K562 (cell line): ENCODE data around the gene SCFD1. TPM values are rescaled to one million over a fixed set of nuclear protein-coding genes. Genes with fewer than 3 reads are reported as not detected.

Source experiments
- ATAC-seq: fragments of 200-7000 bp; cut with Tn5 transposase; 3 replicates; pipeline ENCODE4 v1.9.1; 2020; ENCODE audit warnings: moderate library complexity
- BruUV-seq: library from RNA; stranded (reverse); fragments of 400-500 nt; replicated peaks from 2 replicates; lab custom pipeline; 2021; lab: Mats Ljungman, UMichigan
- CTCF ChIA-PET: fragments of 300-600 bp; formaldehyde crosslinking; extraction: SDS; loops from one replicate; lab custom pipeline; 2021; ENCODE audit warnings: low intra/inter-chr PET ratio; lab: Yijun Ruan, JAX
- POLR2A ChIA-PET: fragments of 300-600, 350-650 bp; sonication (Branson Sonifier 250); formaldehyde crosslinking; extraction: SDS; loops from one replicate; lab custom pipeline; 2021; ENCODE audit warnings: antibody characterized with exemption, inconsistent platforms; lab: Yijun Ruan, JAX
- DNase-seq, 4 experiments: peaks; one replicate each; pipeline versions ENCODE4 v3.0.0 to v3.0.0-alpha.2; 2011 to 2018; ENCODE audit warnings: low spot score in 3 of 4, mixed read lengths in 3 of 4; ENCODE audit errors: extremely low read depth in 1 of 4
- FAIRE-seq: peaks from 2 replicates; lab custom pipeline; 2011; peaks lifted over from hg19 to GRCh38; lab: Jason Lieb, UNC
- H2AFZ ChIP-seq: 2 replicates; pipeline ENCODE4 v1.6.0; 2011; ENCODE audit warnings: low read depth, low read length, control low read depth, inconsistent platforms
- H3K27ac ChIP-seq: fragments of 200-600 bp; 3 replicates; pipeline ENCODE4 v1.8.0; 2011; ENCODE audit warnings: low read depth, mild to moderate bottlenecking, control low read depth, inconsistent platforms, low read length, moderate library complexity, mixed read lengths; ENCODE audit errors: extremely low read depth
- H3K27me3 ChIP-seq, 2 experiments: fragments of 300-600 bp in 1 of 2; 2 replicates in 1 of 2; 3 replicates in 1 of 2; pipeline versions ENCODE4 v1.6.0 to v1.8.0; 2011; ENCODE audit warnings: inconsistent platforms in 2 of 2, low read length in 2 of 2, mild to moderate bottlenecking in 1 of 2, mixed read lengths in 1 of 2, moderate library complexity in 1 of 2; ENCODE audit not compliant: control insufficient read depth in 2 of 2, insufficient read depth in 2 of 2
- H3K36me3 ChIP-seq: fragments of 300-600 bp; 3 replicates; pipeline ENCODE4 v1.8.0; 2011; ENCODE audit warnings: mild to moderate bottlenecking, low read length, inconsistent platforms; ENCODE audit not compliant: control insufficient read depth, insufficient read depth
- H3K4me1 ChIP-seq, 2 experiments: fragments of 200-600 bp in 1 of 2; replicated peaks in 1 of 2; 2 replicates in 1 of 2; 3 replicates in 1 of 2; pipeline versions ENCODE4 v1.5.1 to v1.8.0; 2011; ENCODE audit warnings: inconsistent platforms in 2 of 2, low read length in 2 of 2, mild to moderate bottlenecking in 1 of 2, mixed read lengths in 1 of 2, moderate library complexity in 1 of 2; ENCODE audit not compliant: control insufficient read depth in 2 of 2, insufficient read depth in 2 of 2
- H3K4me2 ChIP-seq: 2 replicates; pipeline ENCODE4 v1.6.1; 2011; ENCODE audit warnings: low read length, control low read depth, inconsistent platforms, mixed read lengths; ENCODE audit not compliant: insufficient read depth
- H3K4me3 ChIP-seq: fragments of 200-600 bp; sonication (generic), shearing (Covaris generic); 2 replicates; pipeline ENCODE4 v1.5.1; 2016; ENCODE audit warnings: control low read depth, inconsistent platforms
- H3K79me2 ChIP-seq: fragments of 200-600 bp; 3 replicates; pipeline ENCODE4 v1.8.0; 2011; ENCODE audit warnings: low read length, inconsistent platforms; ENCODE audit not compliant: control insufficient read depth, insufficient read depth
- H3K9ac ChIP-seq, 2 experiments: 2 replicates each; pipeline versions ENCODE4 v1.6.0 to v1.6.1; 2011; ENCODE audit warnings: low read depth in 2 of 2, low read length in 2 of 2, control low read depth in 1 of 2, inconsistent platforms in 1 of 2, mild to moderate bottlenecking in 1 of 2, mixed read lengths in 1 of 2; ENCODE audit not compliant: insufficient read depth in 1 of 2
- H3K9me1 ChIP-seq: one replicate; pipeline ENCODE4 v1.6.0; 2011; ENCODE audit warnings: inconsistent platforms, mild to moderate bottlenecking, low read length, moderate library complexity; ENCODE audit not compliant: control insufficient read depth, insufficient read depth
- H3K9me3 ChIP-seq: replicated peaks from 2 replicates; pipeline ENCODE4 v1.5.1; 2011; ENCODE audit warnings: low read depth, low read length, inconsistent platforms; ENCODE audit not compliant: control insufficient read depth, insufficient read depth
- H4K20me1 ChIP-seq: replicated peaks from 2 replicates; pipeline ENCODE4 v1.6.1; 2011; ENCODE audit warnings: low read length, inconsistent platforms, mixed read lengths; ENCODE audit not compliant: control insufficient read depth, insufficient read depth
- IFI16 ChIP-seq: fragments of 250-450 bp; sonication (Bioruptor Pico); IDR thresholded peaks from 2 replicates; pipeline ENCODE4 v2.1.2; 2022; ENCODE audit warnings: mild to moderate bottlenecking, inconsistent platforms
- KAT7 ChIP-seq: sonication (generic); formaldehyde crosslinking; IDR thresholded peaks from 2 replicates; pipeline ENCODE4 v1.8.0; 2022; ENCODE audit warnings: missing genetic modification reagents, mild to moderate bottlenecking, borderline replicate concordance
- NFXL1 ChIP-seq: fragments of 450-650 bp; formaldehyde crosslinking; IDR thresholded peaks from 2 replicates; pipeline ENCODE4 v1.4.0; 2021; ENCODE audit warnings: mild to moderate bottlenecking
- PHB ChIP-seq: fragments of 250-450 bp; sonication (Bioruptor Pico); IDR thresholded peaks from 2 replicates; pipeline ENCODE4 v1.5.0; 2021
- PHF21A ChIP-seq: fragments of 450-650 bp; IDR thresholded peaks from 2 replicates; pipeline ENCODE4 v1.6.1; 2017; ENCODE audit warnings: low read depth, borderline replicate concordance
- RNF2 ChIP-seq: sonication (generic); IDR thresholded peaks from 2 replicates; pipeline ENCODE4 v1.6.1; 2016
- ZBTB1 ChIP-seq: sonication (generic); formaldehyde crosslinking; IDR thresholded peaks from 2 replicates; pipeline ENCODE4 v1.8.1; 2023; ENCODE audit warnings: missing genetic modification reagents, low read depth, mild to moderate bottlenecking, borderline replicate concordance
- ZNF561 ChIP-seq: fragments of 450-650 bp; formaldehyde crosslinking; conservative IDR thresholded peaks from 2 replicates; pipeline ENCODE4 v1.4.0; 2020; ENCODE audit warnings: mild to moderate bottlenecking, moderate library complexity
- ZNF699 ChIP-seq: fragments of 250-450 bp; sonication (Bioruptor Pico); IDR thresholded peaks from 2 replicates; pipeline ENCODE4 v1.8.0; 2021; ENCODE audit warnings: mild to moderate bottlenecking, moderate library complexity; ENCODE audit not compliant: insufficient replicate concordance
- WGBS: fragments of 100-300 bp; shearing (Covaris generic); methylation state at CpG from one replicate; pipeline ENCODE4 v1.1.6; 2016; ENCODE audit warnings: low coverage, mixed read lengths; ENCODE audit not compliant: insufficient coverage; ENCODE audit errors: missing lambda C conversion rate; 5-methylcytosine and 5-hydroxymethylcytosine counted together
- in situ Hi-C: fragments of 300-500 bp; cut with MboI; formaldehyde crosslinking; loops from 4 replicates; pipeline ENCODE4 v1.15.0; 2018; ENCODE audit warnings: inconsistent platforms, mixed read lengths
- intact Hi-C: fragments of 100-400 bp; cut with micrococcal nuclease; formaldehyde crosslinking; loops from 2 replicates; pipeline ENCODE4 v1.14.2; 2022
- polyA plus RNA-seq, 8 experiments: library from polyadenylated mRNA; depleted of rRNA in 4 of 8; stranded (reverse) in 5 of 8; unstranded in 3 of 8; fragments of >200 nt; fragmentation: Nextera tagmentation in 2 of 8; fragmentation: Illumina TruSeq in 1 of 8; extraction: Ambion mirVana in 2 of 8; extraction: Trizol in 1 of 8; gene quantifications; 2 replicates each; pipeline versions ENCODE4 v1.2.1 to v1.2.3, GENCODE V29; 2011 to 2014; ENCODE audit warnings: inconsistent platforms in 1 of 8, missing spikeins in 1 of 8
- total RNA-seq, 7 experiments: library from RNA; depleted of rRNA in 6 of 7; stranded (reverse); fragments of >200 nt in 6 of 7; fragmentation: Illumina TruSeq in 2 of 7; extraction: Trizol in 2 of 7; gene quantifications; 2 replicates each; pipeline versions ENCODE4 v1.2.1 to v1.2.3, GENCODE V29; 2011 to 2021; ENCODE audit warnings: low replicate concordance in 1 of 7
- TF ChIP-seq, protein P1 (sequence below): fragments of 250-450 bp; sonication (Bioruptor Pico); IDR thresholded peaks from 2 replicates; pipeline ENCODE4 v1.5.0; 2022; ENCODE audit warnings: mild to moderate bottlenecking

The SCFD1 gene
- total and polyA plus RNA-seq, 9 of the 15 experiments (the other 6 are each of a cell fraction or from before 2014, with no cell fraction given) = 48.9 to 112 (median 75.2) TPM

- no peak for TF ChIP-seq IFI16 (CRISPR knock-in tag)
- TF ChIP-seq, all 486 proteins: peak for 2
These were observed 8.1 kb downstream of the SCFD1 start (continued) for GRCh38 chr14:30630248-30630647.

- ATAC-seq (no peak), FAIRE-seq (no peak), DNase-seq (no peak)
- Histone ChIP-seq H3K4me1 (no peaks in the 10 kb centered on the region), H4K20me1 (no peaks in the 10 kb centered on the region), H2AFZ (no peak overlapping the region), H3K9ac (no peak overlapping the region), H3K9me3 (no peaks in the 10 kb centered on the region), H3K36me3 (peaks cover 58% of the 10 kb centered on the region)
- no TSS peak for BruUV-seq
- 83% methylated on average over 1 of the region's 1 CpG for WGBS
- intact Hi-C loops = no loop called here
- CTCF ChIA-PET = no interaction called here
- POLR2A ChIA-PET = interaction anchor here (0.7 kb wide), 1 partner anchor 28 kb away, joined by 3 read pairs; no protein-coding TSS in a partner anchor
- in situ Hi-C loops = no loop called here
- TF ChIP-seq ZNF699 (CRISPR knock-in tag) = no peak
- TF ChIP-seq, all 486 proteins: peak for 0
- Histone ChIP-seq H3K79me2 (peaks cover 34% of the 10 kb centered on the region), H3K27me3 (no peaks in the 10 kb centered on the region), H3K4me2 (no peak overlapping the region), H3K9me1 (no peaks in the 10 kb centered on the region), H3K4me3 (no peak overlapping the region), H3K27ac (no peak overlapping the region)
These were observed 10.6 kb downstream of the SCFD1 start for GRCh38 chr14:30632730-30633129.

DNA sequence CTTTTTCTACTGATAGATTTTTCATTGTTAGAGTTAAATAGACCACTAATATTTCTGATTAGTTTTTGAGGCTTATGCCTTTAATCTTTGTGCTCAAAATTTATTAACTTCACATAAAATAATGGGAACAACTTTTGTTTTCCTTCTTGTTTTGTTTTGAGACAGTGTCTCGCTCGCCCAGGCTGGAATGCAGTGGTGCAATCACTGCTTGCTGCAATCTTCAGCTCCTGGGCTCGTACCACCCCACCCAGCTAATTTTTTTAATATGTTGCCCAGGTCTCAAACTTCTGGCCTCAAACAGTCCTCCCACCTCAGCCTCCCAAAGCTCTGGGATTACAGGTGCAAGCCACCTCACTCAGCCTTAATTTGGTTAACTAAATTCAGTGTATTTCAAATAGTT lies 16.8 kb downstream of the SCFD1 start:
- H3K4me2 ChIP-seq = no peak overlapping the region
- no peaks in the 10 kb centered on the region for H3K9me3 ChIP-seq
- no peak overlapping the region for H3K9ac ChIP-seq
- no peaks in the 10 kb centered on the region for H3K9me1 ChIP-seq
- in situ Hi-C loops = no loop called here
- CTCF ChIA-PET = no interaction called here
- no peak overlapping the region for H2AFZ ChIP-seq
- TF ChIP-seq, protein P1, sequence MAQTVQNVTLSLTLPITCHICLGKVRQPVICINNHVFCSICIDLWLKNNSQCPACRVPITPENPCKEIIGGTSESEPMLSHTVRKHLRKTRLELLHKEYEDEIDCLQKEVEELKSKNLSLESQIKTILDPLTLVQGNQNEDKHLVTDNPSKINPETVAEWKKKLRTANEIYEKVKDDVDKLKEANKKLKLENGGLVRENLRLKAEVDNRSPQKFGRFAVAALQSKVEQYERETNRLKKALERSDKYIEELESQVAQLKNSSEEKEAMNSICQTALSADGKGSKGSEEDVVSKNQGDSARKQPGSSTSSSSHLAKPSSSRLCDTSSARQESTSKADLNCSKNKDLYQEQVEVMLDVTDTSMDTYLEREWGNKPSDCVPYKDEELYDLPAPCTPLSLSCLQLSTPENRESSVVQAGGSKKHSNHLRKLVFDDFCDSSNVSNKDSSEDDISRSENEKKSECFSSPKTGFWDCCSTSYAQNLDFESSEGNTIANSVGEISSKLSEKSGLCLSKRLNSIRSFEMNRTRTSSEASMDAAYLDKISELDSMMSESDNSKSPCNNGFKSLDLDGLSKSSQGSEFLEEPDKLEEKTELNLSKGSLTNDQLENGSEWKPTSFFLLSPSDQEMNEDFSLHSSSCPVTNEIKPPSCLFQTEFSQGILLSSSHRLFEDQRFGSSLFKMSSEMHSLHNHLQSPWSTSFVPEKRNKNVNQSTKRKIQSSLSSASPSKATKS (CRISPR knock-in tag) = no peak
- TF ChIP-seq ZNF561 = no peak
- no peak for TF ChIP-seq ZBTB1 (CRISPR knock-in tag)
- no peak for TF ChIP-seq RNF2
- no peak for TF ChIP-seq PHF21A
- no peak for TF ChIP-seq KAT7 (CRISPR knock-in tag)
- TF ChIP-seq NFXL1 (CRISPR knock-in tag) = no peak
- TF ChIP-seq PHB (CRISPR knock-in tag) = no peak
- TF ChIP-seq, all 486 proteins: peak for 0
- ATAC-seq = no peak
- FAIRE-seq = no peak
- BruUV-seq = no TSS peak
- H4K20me1 ChIP-seq = no peaks in the 10 kb centered on the region
- intact Hi-C loops = no loop called here
- H3K79me2 ChIP-seq = peaks cover under 1% of the 10 kb centered on the region; the same call in 2 of the 3 replicates
- POLR2A ChIA-PET = no interaction called here
- no peaks in the 10 kb centered on the region for H3K4me1 ChIP-seq
- DNase-seq = no peak
- WGBS = 93% methylated on average over 3 of the region's 3 CpGs
- H3K27me3 ChIP-seq = no peaks in the 10 kb centered on the region
- no peak overlapping the region for H3K4me3 ChIP-seq
- no peak overlapping the region for H3K27ac ChIP-seq
- peaks cover 82% of the 10 kb centered on the region for H3K36me3 ChIP-seq
